NCI-H524 treated with DMSO at 0.1 percent for 48 hours (cell line): ENCODE data around the gene KIF2C.
"Not testable (repeated sequence)": the region's sequence is repeated elsewhere in the genome, so short reads cannot be mapped to it uniquely, and the experiment has no call there.

Source experiments
- DNase-seq: peaks from one replicate; lab custom pipeline; 2025; lab: John Stamatoyannopoulos, UW

KIF2C gene

DNA sequence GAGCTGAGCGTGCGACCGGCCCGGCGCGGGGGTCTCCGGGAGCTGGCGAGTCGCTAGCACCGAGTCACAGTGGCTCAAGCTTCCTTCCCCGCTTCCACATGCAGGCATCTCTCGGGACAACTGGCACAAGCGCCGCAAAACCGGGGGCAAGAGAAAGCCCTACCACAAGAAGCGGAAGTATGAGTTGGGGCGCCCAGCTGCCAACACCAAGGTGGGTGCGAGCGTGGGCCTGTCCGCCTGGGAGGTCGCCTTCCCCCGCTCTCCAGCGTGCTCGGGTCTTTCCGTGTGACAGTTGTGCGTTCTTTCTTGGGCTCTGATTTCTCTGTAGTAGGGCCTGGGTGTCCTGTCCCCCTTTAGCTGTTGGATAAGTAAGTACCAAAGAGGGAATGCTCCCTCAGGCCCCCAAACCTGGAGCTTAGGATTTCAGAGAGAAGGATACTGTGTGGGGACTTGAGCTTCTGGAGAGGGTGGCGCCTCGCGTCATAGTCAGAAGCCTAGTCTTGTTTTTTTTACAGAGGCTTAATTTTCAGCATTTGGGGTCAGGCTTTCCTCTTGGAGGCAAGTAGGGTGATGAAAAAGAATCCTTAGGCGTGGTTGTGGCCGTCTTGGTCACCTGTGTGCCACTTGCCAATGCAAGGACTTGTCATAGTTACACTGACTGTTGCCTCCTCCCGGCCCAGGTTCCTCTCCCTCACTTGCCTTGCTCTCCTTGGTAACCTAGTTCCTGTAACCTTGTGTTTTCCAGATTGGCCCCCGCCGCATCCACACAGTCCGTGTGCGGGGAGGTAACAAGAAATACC lies 36.5 kb downstream of the KIF2C start:
- DNase-seq = no peak

DNA sequence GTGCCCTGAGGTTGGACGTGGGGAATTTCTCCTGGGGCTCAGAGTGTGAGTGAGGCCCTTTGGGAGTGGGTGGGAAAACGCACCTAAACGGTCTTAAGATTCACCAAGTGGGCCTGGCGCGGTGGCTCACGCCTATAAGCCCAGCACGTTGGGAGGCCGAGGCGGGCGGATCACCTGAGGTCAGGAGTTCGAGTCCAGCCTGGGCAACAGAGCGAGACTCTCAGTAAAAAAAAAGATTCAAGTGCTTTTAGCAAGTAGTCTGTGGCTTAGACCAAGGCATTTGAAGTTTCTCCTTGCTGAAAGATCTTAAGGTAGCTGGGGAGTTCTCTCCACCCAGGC lies 37.1 kb downstream of the KIF2C start:
- no peak for DNase-seq

GRCh38 chr1:44777547-44777946 lies 37.9 kb downstream of the KIF2C start:
- no peak for DNase-seq

DNA sequence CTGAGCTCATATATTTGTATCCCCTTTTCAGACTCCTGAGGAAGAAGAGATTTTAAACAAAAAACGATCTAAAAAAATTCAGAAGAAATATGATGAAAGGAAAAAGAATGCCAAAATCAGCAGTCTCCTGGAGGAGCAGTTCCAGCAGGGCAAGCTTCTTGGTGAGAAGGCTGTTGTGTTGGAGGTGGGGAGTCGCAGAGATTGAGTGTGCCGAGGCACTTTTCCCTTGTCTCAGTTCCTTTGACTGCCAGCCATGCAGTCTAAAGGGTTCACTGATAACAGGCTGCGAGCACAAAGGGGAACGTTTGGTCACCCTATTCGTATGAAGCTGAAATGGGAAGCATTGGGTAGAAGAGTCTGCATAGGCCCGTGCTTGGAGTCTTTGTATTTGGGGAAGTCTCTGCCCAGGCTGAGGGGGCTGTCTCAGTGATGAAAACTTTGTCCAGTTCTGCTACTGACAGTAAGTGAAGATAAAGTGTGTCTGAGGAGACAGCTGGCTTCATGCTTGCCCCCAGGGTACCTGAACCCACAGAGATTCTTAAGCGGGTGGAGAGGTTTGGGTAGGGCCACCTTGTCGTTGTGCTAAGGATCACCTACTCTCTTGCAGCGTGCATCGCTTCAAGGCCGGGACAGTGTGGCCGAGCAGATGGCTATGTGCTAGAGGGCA lies 38.5 kb downstream of the KIF2C start:
- no peak for DNase-seq

- DNase-seq = no peak
These were observed 39.3 kb downstream of the KIF2C start for GRCh38 chr1:44778705-44779576.

- no peak for DNase-seq
These were observed 41.0 kb downstream of the KIF2C start for GRCh38 chr1:44780583-44781121.

DNA sequence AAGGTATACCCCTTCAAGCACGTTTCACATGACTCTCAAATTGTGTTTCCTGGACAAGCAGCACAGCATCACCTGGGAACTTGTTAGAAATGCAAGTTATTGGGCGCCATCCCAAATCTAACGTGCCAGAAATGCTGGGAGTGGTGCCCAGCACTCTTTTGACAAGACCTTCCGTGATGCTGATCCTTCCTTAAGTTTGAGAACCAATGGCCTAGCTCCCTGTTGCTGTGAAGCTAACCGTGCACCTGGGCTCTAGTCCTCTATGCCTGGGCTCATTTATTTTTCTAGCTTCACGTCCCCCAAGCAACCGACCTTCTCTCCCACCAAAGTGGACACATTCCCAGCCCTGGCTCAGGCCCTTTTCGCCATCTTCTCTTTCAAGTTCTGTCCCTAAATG lies 44.1 kb downstream of the KIF2C start:
- DNase-seq = no peak

DNA sequence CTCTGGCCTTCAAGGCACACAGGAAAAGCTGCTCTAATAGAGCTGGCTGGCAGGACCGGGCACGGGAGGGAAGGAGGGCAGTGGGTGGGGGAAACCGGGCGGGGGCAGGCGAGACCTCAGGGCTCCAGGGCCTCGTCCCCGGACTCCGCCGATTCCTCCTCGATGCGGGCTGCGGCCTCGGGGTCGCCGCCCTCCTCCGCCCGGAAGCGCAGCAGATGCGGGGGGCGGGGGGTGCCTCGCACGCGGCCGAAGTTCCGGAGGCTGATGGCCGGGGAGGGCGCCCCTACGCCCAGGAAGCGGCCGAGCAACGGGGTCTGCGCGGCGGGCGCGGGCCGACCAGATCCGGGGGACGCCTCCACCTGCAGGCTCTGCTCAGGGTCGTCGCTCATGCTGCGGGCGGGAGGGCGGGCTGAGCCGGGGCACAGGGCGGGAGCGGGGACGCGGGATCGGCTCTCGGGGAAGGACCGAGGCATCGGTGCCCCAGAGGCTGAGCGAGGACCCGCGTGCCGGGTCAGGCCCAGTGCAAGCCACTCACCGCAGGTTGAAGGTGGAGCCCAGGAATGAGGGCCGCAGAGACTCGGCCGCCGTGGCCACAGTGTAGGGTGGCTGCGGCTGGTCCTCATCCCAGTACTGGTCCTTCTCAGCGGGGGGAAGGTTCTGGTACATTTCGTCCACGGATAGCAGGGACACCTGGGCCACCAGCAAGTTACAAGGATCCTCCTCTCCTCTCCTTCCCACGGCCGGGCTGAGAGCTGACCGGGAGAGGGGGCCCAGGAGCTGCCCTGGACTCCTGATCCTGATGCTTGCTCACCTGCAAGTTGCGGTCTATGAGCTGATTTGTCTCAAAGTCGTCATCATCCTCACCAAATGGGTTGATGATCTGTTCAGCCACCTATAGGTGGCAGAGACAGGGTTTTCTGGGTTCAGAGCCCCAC lies 44.7 kb downstream of the KIF2C start:
- no peak for DNase-seq

GRCh38 chr1:44785029-44785380 lies 45.4 kb downstream of the KIF2C start:
- DNase-seq = no peak

DNA sequence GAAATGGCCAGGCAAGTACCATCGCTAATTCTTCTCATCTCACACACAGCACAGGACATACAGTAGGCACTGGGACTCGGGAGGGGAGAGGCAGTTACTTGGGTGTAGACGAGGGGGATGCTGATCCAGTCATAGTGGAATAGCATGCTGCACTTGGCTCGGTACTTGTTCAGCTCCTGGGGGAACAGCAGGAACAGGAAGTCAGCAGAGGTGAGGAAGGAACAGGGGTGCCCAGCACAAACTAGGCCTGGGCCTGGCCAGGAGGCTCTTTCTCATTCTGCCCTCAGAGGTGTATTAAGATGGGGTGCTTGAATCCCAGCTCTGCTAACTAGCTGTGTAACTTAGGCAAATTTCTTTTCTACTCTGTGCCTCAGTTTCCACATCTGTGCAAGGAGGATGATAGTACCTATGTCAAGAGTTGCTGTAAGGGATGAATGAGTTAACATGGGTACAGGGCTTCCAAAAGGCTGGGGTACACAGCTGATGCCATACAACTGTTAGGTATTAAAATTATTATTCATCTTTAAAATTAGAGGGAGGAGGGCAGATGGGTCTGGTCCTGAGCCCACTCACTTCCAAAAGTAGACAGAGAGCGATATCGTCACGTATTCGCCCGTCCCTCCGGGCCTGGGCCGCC lies 46.0 kb downstream of the KIF2C start:
- DNase-seq = no peak

- DNase-seq = no peak
These were observed 46.7 kb downstream of the KIF2C start for GRCh38 chr1:44786138-44786840.

GRCh38 chr1:44786841-44787426 lies 47.3 kb downstream of the KIF2C start:
- no peak for DNase-seq

DNA sequence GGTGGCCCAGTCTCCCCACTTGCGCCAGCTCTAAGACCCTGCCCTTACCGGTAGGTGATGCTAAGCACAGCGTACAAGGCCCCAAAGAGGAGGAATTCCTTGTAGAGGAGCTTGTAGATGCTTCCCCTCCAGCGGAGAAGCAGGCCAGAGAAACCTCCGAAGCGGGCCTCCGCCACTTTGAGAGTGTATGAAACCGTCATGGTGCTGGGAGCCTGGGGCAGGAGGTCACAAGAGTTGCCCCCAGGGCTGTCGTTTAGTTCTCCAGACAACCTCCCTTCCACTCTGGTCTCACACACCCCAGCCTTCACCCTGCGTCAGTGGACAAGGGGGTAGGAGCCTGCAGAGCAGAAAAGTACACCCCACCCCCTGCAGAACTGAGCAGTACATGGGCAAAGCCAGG lies 47.9 kb downstream of the KIF2C start:
- no peak for DNase-seq

- no peak for DNase-seq
These were observed 48.7 kb downstream of the KIF2C start, which contains the start of gene BEST4 for GRCh38 chr1:44788120-44788860. BEST4 (minus strand) TSS chr1:44788170; CDS start chr1:44787705, 465 bp downstream.

DNA sequence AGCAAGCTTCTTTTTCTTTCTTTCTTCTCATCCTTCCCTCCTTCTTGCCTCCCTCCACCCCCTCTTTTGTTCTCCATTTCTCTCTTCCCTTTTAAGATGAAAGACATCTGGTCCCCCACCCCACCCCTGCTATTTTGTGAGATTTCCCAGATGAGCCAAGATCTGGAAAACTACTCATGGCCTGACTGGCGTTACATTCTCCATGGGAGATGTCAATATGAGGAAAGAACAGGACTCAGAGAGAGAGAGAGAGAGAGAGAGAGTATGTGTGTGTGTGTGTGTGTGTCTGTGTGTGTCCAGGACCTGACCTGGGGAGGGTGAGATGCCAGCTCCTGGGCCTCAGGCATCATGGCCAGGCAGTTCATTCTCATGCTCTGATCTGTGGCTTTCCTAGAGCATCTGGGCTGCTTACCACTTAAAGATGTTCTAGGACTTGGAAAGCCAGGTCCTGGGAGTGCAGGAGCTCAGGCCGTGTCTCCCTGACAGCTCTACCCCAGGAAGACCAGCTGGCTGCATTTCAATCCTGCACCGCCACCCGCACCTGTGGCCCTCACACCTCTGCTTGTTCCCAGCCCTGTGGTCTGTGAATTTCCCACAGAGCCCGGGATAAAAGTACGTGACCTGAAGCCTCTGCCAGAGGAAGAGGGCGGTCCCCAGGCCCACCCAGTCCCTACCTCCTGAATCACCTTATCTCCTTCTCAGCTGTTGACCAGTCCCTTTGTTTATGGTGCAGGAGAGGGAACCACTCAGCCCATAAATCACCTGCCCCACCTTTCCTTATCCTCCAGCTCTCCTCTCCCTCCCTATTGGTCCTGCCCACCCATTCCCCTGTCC lies 51.5 kb downstream of the KIF2C start:
- DNase-seq = no peak

DNA sequence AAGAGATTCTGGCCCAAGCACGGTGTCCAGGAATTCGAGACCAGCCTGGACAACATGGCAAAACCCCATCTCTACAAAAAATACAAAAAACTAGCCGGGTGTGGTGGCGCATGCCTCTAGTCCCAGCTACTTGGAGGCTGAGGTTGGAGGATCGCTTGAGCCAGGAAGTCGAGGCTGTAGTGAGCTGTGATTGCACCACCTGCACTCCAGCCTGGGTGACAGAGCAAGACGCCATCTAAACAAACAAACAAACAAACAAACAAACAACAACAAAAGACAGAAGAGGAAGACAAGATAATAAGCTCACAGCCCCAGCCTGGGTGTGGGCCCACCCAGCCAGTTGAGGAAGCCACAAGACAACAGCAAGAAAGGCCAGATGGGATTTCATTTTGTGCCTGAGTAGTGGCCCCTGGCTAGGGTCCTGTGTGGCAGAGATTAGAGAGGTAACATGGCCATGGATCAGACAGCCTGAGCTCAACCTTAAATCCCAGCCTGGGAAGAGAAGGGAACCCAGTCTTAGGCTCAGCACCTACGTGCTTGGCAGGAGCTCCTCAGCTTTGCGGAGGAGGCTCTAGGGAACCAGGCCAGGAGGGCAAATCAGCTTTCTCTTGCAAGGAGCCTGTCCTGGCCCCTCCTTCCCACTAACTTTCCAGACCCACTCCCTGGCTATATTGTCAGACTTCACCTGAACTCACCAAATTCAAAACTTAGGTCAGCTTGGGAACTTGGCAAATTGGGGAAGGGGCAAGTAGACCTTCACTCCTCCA lies 53.3 kb downstream of the KIF2C start:
- no peak for DNase-seq

- not testable (repeated sequence) for DNase-seq
These were observed 58.2 kb downstream of the KIF2C start for GRCh38 chr1:44797886-44798285.
